Neural progenitor cell (in vitro differentiated cells): ENCODE measurements around the gene ENPP1. TPM values are rescaled to one million over a fixed set of nuclear protein-coding genes. Genes with fewer than 3 reads are reported as not detected.
"Not testable (repeated sequence)": the region's sequence is repeated elsewhere in the genome, so short reads cannot be mapped to it uniquely, and the experiment has no call there.

ENCODE experiments used
- DNase-seq: peaks from one replicate; pipeline ENCODE4 v3.0.0-alpha.2; 2016; ENCODE audit warnings: low spot score
- H2AFZ ChIP-seq: fragments of 200-600 bp; sonication (generic); replicated peaks from 2 replicates; pipeline ENCODE4 v1.6.1; 2016; ENCODE audit warnings: antibody characterized with exemption
- H3F3A ChIP-seq: fragments of 200-600 bp; sonication (generic); 2 replicates; pipeline ENCODE4 v1.6.1; 2016; ENCODE audit warnings: antibody characterized with exemption, low read depth
- H3K27ac ChIP-seq: fragments of 200-600 bp; sonication (generic); 2 replicates; pipeline ENCODE4 v1.5.1; 2016; ENCODE audit warnings: mild to moderate bottlenecking
- H3K27me3 ChIP-seq: fragments of 200-600 bp; sonication (generic); 2 replicates; pipeline ENCODE4 v1.6.1; 2016; ENCODE audit warnings: mild to moderate bottlenecking, moderate library complexity
- H3K36me3 ChIP-seq: fragments of 200-600 bp; sonication (generic); 2 replicates; pipeline ENCODE4 v1.5.1; 2016
- H3K4me1 ChIP-seq: fragments of 200-600 bp; sonication (generic); 2 replicates; pipeline ENCODE4 v1.6.1; 2016; ENCODE audit warnings: mixed run types
- H3K4me2 ChIP-seq: fragments of 200-600 bp; sonication (generic); 2 replicates; pipeline ENCODE4 v1.6.1; 2016
- H3K4me3 ChIP-seq: fragments of 200-600 bp; sonication (generic); 2 replicates; pipeline ENCODE4 v1.5.1; 2016
- H3K79me2 ChIP-seq: fragments of 200-600 bp; sonication (generic); 2 replicates; pipeline ENCODE4 v1.6.1; 2016; ENCODE audit warnings: low read depth
- H3K9ac ChIP-seq: fragments of 200-600 bp; sonication (generic); 2 replicates; pipeline ENCODE4 v1.6.1; 2016
- H3K9me3 ChIP-seq: fragments of 200-600 bp; sonication (generic); 2 replicates; pipeline ENCODE4 v1.5.1; 2016; ENCODE audit warnings: low read depth
- H4K20me1 ChIP-seq: fragments of 200-600 bp; sonication (generic); 2 replicates; pipeline ENCODE4 v1.6.1; 2016; ENCODE audit warnings: low read depth
- H3K27ac Mint-ChIP-seq: 3 replicates; pipeline ENCODE4 v1.8.0; 2021; ENCODE audit warnings: mixed read lengths
- H3K27me3 Mint-ChIP-seq: 2 replicates; pipeline ENCODE4 v1.8.0; 2022; ENCODE audit warnings: low read depth, mild to moderate bottlenecking, inconsistent platforms, moderate library complexity, mixed read lengths; ENCODE audit not compliant: insufficient read depth
- H3K36me3 Mint-ChIP-seq: 3 replicates; pipeline ENCODE4 v1.8.0; 2021; ENCODE audit warnings: mixed read lengths
- H3K4me1 Mint-ChIP-seq: 3 replicates; pipeline ENCODE4 v1.8.0; 2021; ENCODE audit warnings: mixed read lengths
- H3K4me3 Mint-ChIP-seq: 3 replicates; pipeline ENCODE4 v1.8.0; 2021; ENCODE audit warnings: mild to moderate bottlenecking, moderate library complexity, mixed read lengths
- H3K9me3 Mint-ChIP-seq: 3 replicates; pipeline ENCODE4 v1.8.0; 2020; ENCODE audit warnings: mixed read lengths
- CTCF ChIP-seq: fragments of 200-600 bp; sonication (generic); IDR thresholded peaks from 2 replicates; pipeline ENCODE4 v1.5.1; 2017; ENCODE audit warnings: antibody characterized with exemption, mild to moderate bottlenecking
- EZH2 ChIP-seq: fragments of 200-600 bp; sonication (generic); IDR thresholded peaks from 2 replicates; pipeline ENCODE4 v1.6.1; 2017; ENCODE audit warnings: antibody characterized with exemption, mild to moderate bottlenecking, moderate library complexity
- EZH2phosphoT487 ChIP-seq: fragments of 200-600 bp; sonication (generic); IDR thresholded peaks from 2 replicates; pipeline ENCODE4 v1.6.1; 2017; ENCODE audit warnings: antibody characterized with exemption
- total RNA-seq: library from RNA; depleted of rRNA; stranded (reverse); fragments of >200 nt; gene quantifications from 2 replicates; pipeline ENCODE4 v1.2.3, GENCODE V29; 2015; ENCODE audit warnings: low replicate concordance

Gene ENPP1
- total RNA-seq, 1 donor from 2014 or later: 9.7 TPM

- Histone ChIP-seq H3F3A (no peaks in the 10 kb centered on the region), H2AFZ (no peak overlapping the region), H3K9me3 (no peaks in the 10 kb centered on the region), H3K79me2 (no peaks in the 10 kb centered on the region), H3K27ac (no peak overlapping the region), H4K20me1 (no peaks in the 10 kb centered on the region), H3K4me3 (no peak overlapping the region), H3K9ac (no peak overlapping the region), H3K4me2 (no peak overlapping the region), H3K36me3 (no peaks in the 10 kb centered on the region), H3K4me1 (no peaks in the 10 kb centered on the region), H3K27me3 (peaks cover 31% of the 10 kb centered on the region)
- Mint-ChIP-seq H3K4me3 (no peak overlapping the region), H3K9me3 (peaks cover 9% of the 10 kb centered on the region), H3K27me3 (peaks cover 3% of the 10 kb centered on the region), H3K27ac (no peak overlapping the region), H3K36me3 (no peaks in the 10 kb centered on the region), H3K4me1 (no peaks in the 10 kb centered on the region)
- TF ChIP-seq EZH2phosphoT487: no peak
- TF ChIP-seq EZH2: no peak
- TF ChIP-seq CTCF: no peak
- DNase-seq: no peak
Observed at GRCh38 chr6:131898718-131899117, 90.9 kb downstream of the ENPP1 start.

- no peak overlapping the region for H3K4me3 Mint-ChIP-seq
- Histone ChIP-seq H2AFZ (no peak overlapping the region), H3K4me1 (no peaks in the 10 kb centered on the region), H3K9ac (no peak overlapping the region), H3K27me3 (peaks cover 39% of the 10 kb centered on the region), H3K4me3 (no peak overlapping the region), H3K9me3 (no peaks in the 10 kb centered on the region), H3K36me3 (no peaks in the 10 kb centered on the region), H3K79me2 (no peaks in the 10 kb centered on the region), H3K4me2 (no peak overlapping the region), H4K20me1 (no peaks in the 10 kb centered on the region), H3K27ac (no peak overlapping the region), H3F3A (no peaks in the 10 kb centered on the region)
- H3K4me1 Mint-ChIP-seq: no peaks in the 10 kb centered on the region
- DNase-seq: no peak
- H3K27ac Mint-ChIP-seq: no peak overlapping the region
- H3K27me3 Mint-ChIP-seq: peaks cover 4% of the 10 kb centered on the region
- no peak for TF ChIP-seq EZH2phosphoT487
- TF ChIP-seq EZH2: no peak
- no peak for TF ChIP-seq CTCF
- peaks cover 9% of the 10 kb centered on the region for H3K9me3 Mint-ChIP-seq
- H3K36me3 Mint-ChIP-seq: no peaks in the 10 kb centered on the region
Observed at GRCh38 chr6:131900231-131900630, 92.4 kb downstream of the ENPP1 start.

GRCh38 chr6:131901326-131901873 lies 93.6 kb downstream of the ENPP1 start:
- not testable (repeated sequence) for H3K4me3 ChIP-seq, H3K27ac ChIP-seq, H3K27ac Mint-ChIP-seq, H3K9me3 ChIP-seq, H3K9ac ChIP-seq, H3K79me2 ChIP-seq, H3F3A ChIP-seq, H3K4me1 ChIP-seq, H4K20me1 ChIP-seq, DNase-seq, H2AFZ ChIP-seq, H3K4me1 Mint-ChIP-seq, H3K36me3 Mint-ChIP-seq, H3K36me3 ChIP-seq, H3K4me2 ChIP-seq, H3K9me3 Mint-ChIP-seq, H3K27me3 Mint-ChIP-seq, H3K4me3 Mint-ChIP-seq
- peaks cover 39% of the 10 kb centered on the region for H3K27me3 ChIP-seq

GRCh38 chr6:131903734-131904133 lies 95.9 kb downstream of the ENPP1 start:
- H3K4me1 ChIP-seq, H3F3A ChIP-seq, DNase-seq, H3K27me3 Mint-ChIP-seq, H3K4me1 Mint-ChIP-seq, H3K27ac Mint-ChIP-seq, H3K36me3 Mint-ChIP-seq, H3K4me3 ChIP-seq, H3K4me2 ChIP-seq, H4K20me1 ChIP-seq, H3K9me3 ChIP-seq, H3K27ac ChIP-seq, H3K36me3 ChIP-seq, H3K79me2 ChIP-seq, H3K9ac ChIP-seq, H3K4me3 Mint-ChIP-seq, H3K9me3 Mint-ChIP-seq, H2AFZ ChIP-seq: not testable (repeated sequence)
- H3K27me3 ChIP-seq: peaks cover 39% of the 10 kb centered on the region

- not testable (repeated sequence) for H3K9ac ChIP-seq, H3K36me3 ChIP-seq, H2AFZ ChIP-seq, H3K27ac Mint-ChIP-seq, H3K4me1 Mint-ChIP-seq, H3K9me3 ChIP-seq, H3K79me2 ChIP-seq, H3K27ac ChIP-seq, H3K4me3 Mint-ChIP-seq, H3K36me3 Mint-ChIP-seq, H3K4me2 ChIP-seq, H3F3A ChIP-seq, H3K27me3 ChIP-seq, H4K20me1 ChIP-seq, H3K4me1 ChIP-seq, H3K9me3 Mint-ChIP-seq, H3K27me3 Mint-ChIP-seq, DNase-seq, H3K4me3 ChIP-seq
Observed at GRCh38 chr6:131908787-131909186, 101.0 kb downstream of the ENPP1 start.
